Suprapubic skin (tissue), 4 donors: Measurements from ENCODE around the gene ACP7. TPM values are rescaled to one million over a fixed set of nuclear protein-coding genes. Genes with fewer than 3 reads are reported as not detected.

Experiments used
- DNase-seq, 2 donors: peaks; one replicate each; pipeline ENCODE4 v3.0.0-alpha.2; 2019; ENCODE audit warnings: low spot score in 2 of 2
- H3K27ac ChIP-seq: fragments of 200-600 bp; sonication (generic); one replicate; pipeline ENCODE4 v1.5.1; 2019
- H3K27me3 ChIP-seq: fragments of 200-600 bp; sonication (generic); one replicate; pipeline ENCODE4 v1.5.1; 2019
- H3K36me3 ChIP-seq: fragments of 200-600 bp; sonication (generic); one replicate; pipeline ENCODE4 v1.5.1; 2019
- H3K4me1 ChIP-seq: fragments of 200-600 bp; sonication (generic); one replicate; pipeline ENCODE4 v1.5.1; 2019
- H3K4me3 ChIP-seq: fragments of 200-600 bp; sonication (generic); one replicate; pipeline ENCODE4 v1.5.1; 2019; ENCODE audit warnings: mild to moderate bottlenecking
- H3K9me3 ChIP-seq: fragments of 200-600 bp; sonication (generic); one replicate; pipeline ENCODE4 v1.5.1; 2019
- CTCF ChIP-seq, 2 donors: fragments of 200-600 bp in 1 of 2; fragments of 450-650 bp in 1 of 2; sonication (generic) in 1 of 2; IDR thresholded peaks; one replicate each; pipeline ENCODE4 v1.5.1; 2016 to 2019; ENCODE audit warnings: antibody characterized with exemption in 2 of 2, mild to moderate bottlenecking in 1 of 2, moderate library complexity in 1 of 2
- EP300 ChIP-seq: sonication (generic); formaldehyde crosslinking; IDR thresholded peaks from one replicate; pipeline ENCODE4 v1.6.1; 2017; ENCODE audit warnings: antibody characterized with exemption
- POLR2A ChIP-seq, 2 donors: fragments of 450-650 bp; IDR thresholded peaks; one replicate each; pipeline ENCODE4 v1.6.1; 2017; ENCODE audit warnings: antibody characterized with exemption in 2 of 2, mild to moderate bottlenecking in 2 of 2, moderate library complexity in 2 of 2
- POLR2AphosphoS5 ChIP-seq, 3 donors: sonication (generic); formaldehyde crosslinking; IDR thresholded peaks; one replicate each; pipeline ENCODE4 v1.6.1; 2017; ENCODE audit warnings: antibody characterized with exemption in 3 of 3
- WGBS: methylation state at CpG from one replicate; pipeline ENCODE4 v1.1.5; 2018; 5-methylcytosine and 5-hydroxymethylcytosine counted together
- total RNA-seq, 4 donors: library from RNA; depleted of rRNA; stranded (reverse); fragments of >200 nt; gene quantifications; one replicate each; pipeline ENCODE4 v1.1.0, GENCODE V29; 2016

ACP7 gene
- total RNA-seq, 4 donors from 2014 or later, result 15.0 to 24.1 (median 18.0) TPM

- H3K9me3 ChIP-seq, result no peaks in the 10 kb centered on the region
- no peak for TF ChIP-seq CTCF (IDR thresholded peaks at IDR 0.05)
- no peak for TF ChIP-seq POLR2AphosphoS5 (IDR thresholded peaks at IDR 0.05)
- no peak for TF ChIP-seq POLR2A (IDR thresholded peaks at IDR 0.05)
- TF ChIP-seq EP300, result no peak
- no peak for DNase-seq
- 86% methylated on average over 2 of the region's 2 CpGs for WGBS
- H3K4me3 ChIP-seq, result no peak overlapping the region
- H3K4me1 ChIP-seq, result no peaks in the 10 kb centered on the region
- no peak overlapping the region for H3K27ac ChIP-seq
- no peaks in the 10 kb centered on the region for H3K27me3 ChIP-seq
- no peaks in the 10 kb centered on the region for H3K36me3 ChIP-seq
Measured at GRCh38 chr19:39054091-39054470, 30.1 kb upstream of the ACP7 start.

- 68% methylated on average over 3 of the region's 3 CpGs for WGBS
- H3K9me3 ChIP-seq, result no peaks in the 10 kb centered on the region
- H3K4me3 ChIP-seq, result no peak overlapping the region
- H3K4me1 ChIP-seq, result no peaks in the 10 kb centered on the region
- H3K27ac ChIP-seq, result no peak overlapping the region
- no peaks in the 10 kb centered on the region for H3K36me3 ChIP-seq
- TF ChIP-seq EP300, result no peak
- H3K27me3 ChIP-seq, result no peaks in the 10 kb centered on the region
- no peak for DNase-seq
Measured at GRCh38 chr19:39057615-39058014, 26.6 kb upstream of the ACP7 start.

- Histone ChIP-seq H3K9me3 (no peaks in the 10 kb centered on the region), H3K36me3 (no peaks in the 10 kb centered on the region), H3K27ac (no peak overlapping the region), H3K4me3 (no peak overlapping the region), H3K4me1 (no peaks in the 10 kb centered on the region), H3K27me3 (peaks cover 5% of the 10 kb centered on the region)
- TF ChIP-seq POLR2A (IDR thresholded peaks at IDR 0.05), result no peak
- no peak for TF ChIP-seq POLR2AphosphoS5 (IDR thresholded peaks at IDR 0.05)
- TF ChIP-seq CTCF (IDR thresholded peaks at IDR 0.05), result no peak
- no peak for TF ChIP-seq EP300
- DNase-seq, result no peak
Measured at GRCh38 chr19:39059302-39059701, 24.9 kb upstream of the ACP7 start.

GRCh38 chr19:39060171-39060570 is 24.0 kb upstream of the ACP7 start:
- no peak overlapping the region for H3K4me3 ChIP-seq
- H3K9me3 ChIP-seq, result no peaks in the 10 kb centered on the region
- DNase-seq, result no peak
- H3K27me3 ChIP-seq, result peaks cover 5% of the 10 kb centered on the region
- no peak for TF ChIP-seq POLR2AphosphoS5 (IDR thresholded peaks at IDR 0.05)
- no peak for TF ChIP-seq EP300
- TF ChIP-seq POLR2A (IDR thresholded peaks at IDR 0.05), result no peak
- no peak for TF ChIP-seq CTCF (IDR thresholded peaks at IDR 0.05)
- H3K36me3 ChIP-seq, result no peaks in the 10 kb centered on the region
- H3K4me1 ChIP-seq, result no peaks in the 10 kb centered on the region
- H3K27ac ChIP-seq, result no peak overlapping the region
- 84% methylated on average over 4 of the region's 4 CpGs for WGBS

GRCh38 chr19:39064405-39064804 is 19.8 kb upstream of the ACP7 start:
- H3K4me3 ChIP-seq, result no peak overlapping the region
- DNase-seq, result no peak
- no peak overlapping the region for H3K27ac ChIP-seq
- no peaks in the 10 kb centered on the region for H3K4me1 ChIP-seq
- WGBS, result 83% methylated on average over 6 of the region's 6 CpGs
- no peaks in the 10 kb centered on the region for H3K36me3 ChIP-seq
- no peaks in the 10 kb centered on the region for H3K9me3 ChIP-seq
- H3K27me3 ChIP-seq, result peaks cover 5% of the 10 kb centered on the region
- no peak for TF ChIP-seq POLR2A (IDR thresholded peaks at IDR 0.05)
- no peak for TF ChIP-seq POLR2AphosphoS5 (IDR thresholded peaks at IDR 0.05)
- no peak for TF ChIP-seq EP300
- TF ChIP-seq CTCF (IDR thresholded peaks at IDR 0.05), result no peak

- no peaks in the 10 kb centered on the region for H3K4me1 ChIP-seq
- DNase-seq, result no peak
- peaks cover 5% of the 10 kb centered on the region for H3K27me3 ChIP-seq
- no peak overlapping the region for H3K27ac ChIP-seq
- no peaks in the 10 kb centered on the region for H3K9me3 ChIP-seq
- H3K36me3 ChIP-seq, result no peaks in the 10 kb centered on the region
- TF ChIP-seq EP300 (no peak), POLR2A (IDR thresholded peaks at IDR 0.05) (no peak), CTCF (IDR thresholded peaks at IDR 0.05) (no peak), POLR2AphosphoS5 (IDR thresholded peaks at IDR 0.05) (no peak)
- 64% methylated on average over 3 of the region's 3 CpGs for WGBS
- H3K4me3 ChIP-seq, result no peak overlapping the region
Measured at GRCh38 chr19:39065928-39066327, 18.2 kb upstream of the ACP7 start.
